NT2/D1 (cell line): Measurements from ENCODE around the gene TMEM132E.
A peak's percentile ranks its signal among the peaks of the same experiment; 100 is the strongest.

Experiments
- DNase-seq: peaks from one replicate; pipeline ENCODE4 v3.0.0-alpha.2; 2011; ENCODE audit warnings: low read depth, low spot score
- H3K27me3 ChIP-seq: 2 replicates; pipeline ENCODE4 v1.6.0; 2011; ENCODE audit warnings: mild to moderate bottlenecking; ENCODE audit not compliant: insufficient read length, insufficient read depth
- H3K36me3 ChIP-seq: 2 replicates; pipeline ENCODE4 v1.6.1; 2011; ENCODE audit warnings: mild to moderate bottlenecking, low read length, mixed read lengths; ENCODE audit not compliant: insufficient read depth, insufficient read length
- H3K4me1 ChIP-seq: 2 replicates; pipeline ENCODE4 v1.5.1; 2011; ENCODE audit not compliant: insufficient read depth, insufficient read length
- H3K4me3 ChIP-seq: 2 replicates; pipeline ENCODE4 v1.5.1; 2011; ENCODE audit warnings: low read depth; ENCODE audit not compliant: insufficient read length
- H3K9ac ChIP-seq: 2 replicates; pipeline ENCODE4 v1.6.0; 2011; ENCODE audit warnings: low read depth; ENCODE audit not compliant: insufficient read length
- H3K9me3 ChIP-seq: 2 replicates; pipeline ENCODE4 v1.5.1; 2011; ENCODE audit warnings: mild to moderate bottlenecking, low read length; ENCODE audit not compliant: insufficient read depth
- SUZ12 ChIP-seq: IDR thresholded peaks from 2 replicates; pipeline ENCODE4 v1.6.1; 2011; ENCODE audit not compliant: insufficient read length, insufficient read depth; ENCODE audit errors: extremely low read depth
- YY1 ChIP-seq: IDR thresholded peaks from 2 replicates; pipeline ENCODE4 v1.6.1; 2011; ENCODE audit not compliant: insufficient read length, insufficient read depth
- ZNF274 ChIP-seq: IDR thresholded peaks from 2 replicates; pipeline ENCODE4 v1.6.1; 2011; ENCODE audit warnings: mild to moderate bottlenecking, low read depth, low read length

Gene TMEM132E

GRCh38 chr17:34569591-34569990 is 9.8 kb upstream of the TMEM132E start:
- no peaks in the 10 kb centered on the region for H3K36me3 ChIP-seq
- peaks cover 3% of the 10 kb centered on the region for H3K4me1 ChIP-seq
- no peaks in the 10 kb centered on the region for H3K9me3 ChIP-seq
- peaks cover 40% of the 10 kb centered on the region for H3K27me3 ChIP-seq
- DNase-seq, result no peak
- H3K9ac ChIP-seq, result no peak overlapping the region
- TF ChIP-seq ZNF274 (no peak), YY1 (no peak), SUZ12 (no peak)
- no peak overlapping the region for H3K4me3 ChIP-seq

GRCh38 chr17:34570506-34570905 is 8.9 kb upstream of the TMEM132E start:
- Histone ChIP-seq H3K9ac (no peak overlapping the region), H3K9me3 (no peaks in the 10 kb centered on the region), H3K36me3 (no peaks in the 10 kb centered on the region), H3K4me1 (peaks cover 3% of the 10 kb centered on the region), H3K27me3 (peaks cover 43% of the 10 kb centered on the region), H3K4me3 (no peak overlapping the region)
- no peak for TF ChIP-seq SUZ12
- TF ChIP-seq YY1, result no peak
- TF ChIP-seq ZNF274, result no peak
- DNase-seq, result no peak

- peaks cover 44% of the 10 kb centered on the region for H3K27me3 ChIP-seq
- H3K4me3 ChIP-seq, result no peak overlapping the region
- H3K4me1 ChIP-seq, result peaks cover 3% of the 10 kb centered on the region
- H3K9me3 ChIP-seq, result no peaks in the 10 kb centered on the region
- H3K36me3 ChIP-seq, result no peaks in the 10 kb centered on the region
- no peak overlapping the region for H3K9ac ChIP-seq
- DNase-seq, result no peak
- no peak for TF ChIP-seq SUZ12
- no peak for TF ChIP-seq ZNF274
- no peak for TF ChIP-seq YY1
These were observed 7.8 kb upstream of the TMEM132E start for GRCh38 chr17:34571428-34572130.

GRCh38 chr17:34572483-34572882 is 6.9 kb upstream of the TMEM132E start:
- Histone ChIP-seq H3K36me3 (no peaks in the 10 kb centered on the region), H3K9me3 (no peaks in the 10 kb centered on the region), H3K27me3 (peaks cover 45% of the 10 kb centered on the region), H3K4me3 (no peak overlapping the region), H3K4me1 (peaks cover 8% of the 10 kb centered on the region), H3K9ac (no peak overlapping the region)
- TF ChIP-seq ZNF274 (no peak), YY1 (no peak), SUZ12 (no peak)
- DNase-seq, result no peak

GRCh38 chr17:34575182-34575581 is 4.2 kb upstream of the TMEM132E start:
- peaks cover 72% of the 10 kb centered on the region for H3K27me3 ChIP-seq

GRCh38 chr17:34578016-34578415 is 1.4 kb upstream of the TMEM132E start:
- no peak overlapping the region for H3K4me3 ChIP-seq
- H3K36me3 ChIP-seq, result no peaks in the 10 kb centered on the region
- no peak for TF ChIP-seq YY1
- TF ChIP-seq SUZ12, result no peak
- no peak for TF ChIP-seq ZNF274
- H3K9ac ChIP-seq, result no peak overlapping the region
- no peaks in the 10 kb centered on the region for H3K9me3 ChIP-seq
- H3K27me3 ChIP-seq, result peaks cover 96% of the 10 kb centered on the region
- peaks cover 23% of the 10 kb centered on the region for H3K4me1 ChIP-seq
- no peak for DNase-seq

More at GRCh38 chr17:34575182-34575581, 4.2 kb upstream of the TMEM132E start:
- Histone ChIP-seq H3K36me3 (no peaks in the 10 kb centered on the region), H3K9ac (no peak overlapping the region), H3K4me1 (peaks cover 18% of the 10 kb centered on the region), H3K9me3 (no peaks in the 10 kb centered on the region), H3K4me3 (no peak overlapping the region)
- TF ChIP-seq YY1, result no peak
- TF ChIP-seq SUZ12, result no peak
- no peak for TF ChIP-seq ZNF274
- no peak for DNase-seq

- H3K27me3 ChIP-seq, result peaks cover 99% of the 10 kb centered on the region
These were observed 746 bp upstream of the TMEM132E start for GRCh38 chr17:34578656-34579016.

More at GRCh38 chr17:34578656-34579016, 746 bp upstream of the TMEM132E start:
- Histone ChIP-seq H3K9me3 (no peaks in the 10 kb centered on the region), H3K9ac (no peak overlapping the region), H3K36me3 (no peaks in the 10 kb centered on the region), H3K4me3 (peak overlapping the region; percentile 39), H3K4me1 (peaks cover 23% of the 10 kb centered on the region)
- TF ChIP-seq YY1 (no peak), SUZ12 (no peak)
- no peak for DNase-seq
